HG03432 (cell line): ENCODE measurements around the gene SLC8A1.

Source experiments
- ATAC-seq: cut with Tn5 transposase; IDR thresholded peaks from one replicate; pipeline ENCODE4 v1.9.1; 2021; ENCODE audit warnings: mild to moderate bottlenecking, moderate library complexity; ENCODE audit not compliant: unreplicated experiment

Gene SLC8A1

DNA sequence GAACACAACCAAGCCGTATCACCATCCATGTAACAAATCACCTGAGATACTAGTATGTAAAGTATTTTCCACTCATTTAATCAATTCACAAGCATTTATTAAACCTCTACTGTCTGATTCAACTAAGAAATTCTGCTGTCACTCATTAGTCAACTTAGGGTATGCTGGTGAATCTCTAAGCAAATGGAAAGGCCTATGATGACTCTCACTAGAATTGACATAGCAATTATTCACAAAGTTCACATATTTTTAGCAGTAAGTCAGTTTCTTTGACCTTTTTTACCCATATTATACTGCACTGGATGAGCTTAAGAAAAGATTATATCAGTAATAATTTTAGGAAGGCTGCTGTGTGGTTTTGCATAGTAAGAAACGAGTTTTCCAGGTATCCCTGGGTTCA, 130.1 kb downstream of the SLC8A1 start:
- no peak for ATAC-seq

DNA sequence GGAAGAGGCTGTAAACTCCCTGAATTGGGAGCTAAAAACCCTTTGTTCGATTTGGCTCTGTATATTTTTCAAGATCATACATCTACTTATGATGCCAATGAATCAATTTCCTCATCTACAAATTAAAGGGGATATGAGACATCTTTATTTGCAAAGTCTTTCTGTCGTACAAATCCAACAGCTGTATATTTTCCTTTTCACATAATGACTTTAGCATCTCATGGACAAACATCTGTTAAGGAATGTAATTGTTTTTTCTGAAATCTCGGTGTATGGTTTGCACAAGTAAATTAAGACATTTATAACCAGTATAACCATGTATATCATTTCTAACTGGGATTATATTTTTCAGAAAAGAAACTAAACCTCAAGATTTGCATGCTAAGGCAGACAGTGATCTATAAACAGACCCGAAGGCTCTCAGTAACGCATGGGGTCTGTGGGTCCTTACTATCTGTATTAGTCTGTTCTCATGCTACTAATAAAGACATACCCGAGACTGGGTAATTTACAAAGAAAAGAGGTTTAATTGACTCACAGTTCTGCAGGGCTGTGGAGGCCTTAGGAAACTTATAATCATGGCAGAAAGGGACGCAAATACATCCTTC, 130.8 kb downstream of the SLC8A1 start:
- ATAC-seq = peak; percentile 83

DNA sequence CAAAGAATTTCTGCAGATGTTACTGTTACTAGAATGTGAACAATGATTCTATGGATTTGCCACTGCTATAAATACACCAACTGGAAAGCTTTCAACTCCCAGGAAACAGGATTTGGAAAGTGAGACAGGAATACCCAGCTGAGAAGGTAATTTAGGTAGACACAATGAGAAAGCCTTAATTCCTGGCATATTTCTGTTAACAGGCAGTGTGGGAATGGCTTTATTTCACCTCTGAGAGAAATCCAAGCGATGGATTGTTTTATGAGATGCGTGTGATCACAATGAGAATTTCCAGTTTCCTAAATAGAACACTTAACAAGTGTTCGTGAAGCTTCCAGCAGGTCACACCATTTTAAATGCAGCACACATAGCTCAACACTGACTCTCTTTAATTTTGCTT, 133.0 kb downstream of the SLC8A1 start:
- no peak for ATAC-seq

DNA sequence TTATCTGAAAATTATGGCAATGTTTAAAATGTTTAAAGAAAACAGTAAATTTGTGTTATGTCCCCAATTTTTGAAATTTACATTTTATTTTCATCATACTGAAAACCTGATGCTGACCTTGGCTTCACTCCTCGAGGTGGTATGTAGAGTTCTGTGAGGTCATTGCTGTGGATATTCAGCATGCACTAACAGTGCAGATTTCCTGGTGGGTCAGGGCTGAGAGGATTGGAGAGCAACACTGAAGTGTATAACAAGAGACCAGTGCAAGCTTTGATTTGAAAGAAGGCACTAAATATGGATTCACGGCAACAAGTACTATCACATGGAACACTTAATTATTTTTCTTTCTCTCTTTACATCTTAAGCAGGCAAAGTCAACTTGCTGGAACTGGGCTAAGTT, 134.1 kb downstream of the SLC8A1 start:
- ATAC-seq = no peak

- no peak for ATAC-seq
Measured at GRCh38 chr2:40317046-40317445, 134.8 kb downstream of the SLC8A1 start.

GRCh38 chr2:40316620-40317019, 135.3 kb downstream of the SLC8A1 start:
- no peak for ATAC-seq

DNA sequence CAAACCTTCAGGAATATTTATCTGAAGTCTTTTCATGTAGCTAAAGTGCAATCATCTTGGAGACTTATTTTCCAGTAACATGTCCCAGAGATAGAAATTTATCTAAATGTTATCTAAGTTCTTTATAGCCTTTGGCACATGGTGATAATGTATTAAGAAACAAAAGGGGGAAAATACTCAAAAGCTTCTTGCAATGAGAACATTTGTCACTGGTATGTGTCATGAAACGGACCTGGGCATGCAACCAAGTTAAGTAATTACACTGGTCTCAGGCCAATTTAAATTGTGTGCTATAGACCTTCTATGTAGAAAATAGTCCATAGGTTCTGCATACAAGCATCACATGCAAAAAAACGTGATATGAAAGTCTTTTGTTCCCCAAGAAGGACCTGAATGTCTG, 136.2 kb downstream of the SLC8A1 start:
- ATAC-seq = no peak

DNA sequence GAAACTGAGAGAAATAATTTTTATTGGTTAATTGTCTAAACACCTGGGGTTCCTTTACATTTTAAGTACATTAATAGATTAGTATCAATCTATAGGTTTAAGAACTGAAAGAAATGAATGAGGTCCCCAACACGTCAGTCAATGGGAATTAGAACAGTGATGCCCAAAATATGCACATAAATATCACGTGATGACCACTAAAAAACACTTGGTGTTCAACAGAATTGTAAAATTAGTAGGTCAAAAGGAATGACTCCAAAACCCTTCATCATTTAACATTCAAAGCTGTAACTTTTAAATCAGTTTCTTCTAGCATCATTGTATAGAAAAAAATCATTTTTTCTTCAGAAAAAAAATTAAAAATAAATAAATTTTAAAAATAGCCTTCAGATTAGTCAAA, 140.9 kb downstream of the SLC8A1 start:
- ATAC-seq = no peak

DNA sequence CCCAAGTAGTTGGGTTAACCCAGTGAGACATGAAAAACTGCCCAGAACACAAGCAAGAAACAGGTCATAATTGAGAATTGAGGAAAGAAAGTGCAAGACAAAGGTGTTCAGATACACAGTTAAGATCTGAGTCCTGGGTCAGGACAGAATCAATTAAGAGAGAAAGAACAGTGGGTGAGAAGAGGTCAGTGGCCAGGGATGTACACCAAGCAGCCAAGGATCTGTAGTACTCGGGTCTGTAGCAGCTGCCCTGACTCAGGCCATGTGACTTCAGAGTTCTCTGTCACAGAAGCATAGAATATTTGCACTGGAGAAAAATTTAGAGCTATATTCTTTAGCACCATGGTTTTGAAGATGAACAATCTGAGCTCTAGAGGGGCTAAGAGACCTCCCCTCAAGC, 141.6 kb downstream of the SLC8A1 start:
- no peak for ATAC-seq

DNA sequence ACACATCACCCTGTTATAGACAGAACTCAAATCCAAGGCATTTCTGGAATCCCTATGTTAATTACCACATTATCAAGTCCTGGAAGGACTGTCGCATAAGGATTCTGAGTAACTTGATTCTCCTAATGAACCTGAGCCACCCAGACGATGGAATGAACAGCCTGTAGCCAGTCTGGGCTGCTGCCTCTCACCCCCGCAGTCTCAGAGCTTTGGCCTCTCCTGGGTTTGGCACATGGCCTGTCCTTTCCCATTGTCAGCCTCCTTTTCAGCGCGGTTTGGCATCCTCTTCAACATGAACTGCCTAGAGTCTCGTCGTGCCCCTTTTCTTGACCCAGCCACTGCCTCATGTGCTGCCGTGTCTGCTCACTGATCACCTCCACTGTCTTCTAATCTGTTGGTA, 147.6 kb downstream of the SLC8A1 start:
- no peak for ATAC-seq

DNA sequence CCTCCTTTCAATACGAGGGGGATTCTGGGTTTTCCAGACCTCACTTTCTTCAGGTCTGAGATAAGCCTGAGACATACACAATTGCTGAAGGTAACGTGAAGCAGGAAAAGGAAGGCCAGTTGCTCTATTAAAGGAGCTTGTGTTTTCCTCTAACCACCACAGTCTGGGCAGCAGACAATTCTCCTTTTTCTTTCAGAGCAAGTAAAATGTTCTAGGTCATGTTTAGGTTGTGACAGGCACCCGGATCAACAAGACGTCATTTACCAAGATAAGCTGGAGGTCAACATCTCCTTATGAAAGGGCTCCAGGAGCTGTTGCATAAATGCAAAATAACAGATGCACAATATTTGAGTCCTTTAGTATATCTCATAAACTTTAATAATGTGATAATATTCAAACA, 148.1 kb downstream of the SLC8A1 start:
- ATAC-seq = no peak

GRCh38 chr2:40302751-40303325, 149.1 kb downstream of the SLC8A1 start:
- no peak for ATAC-seq

DNA sequence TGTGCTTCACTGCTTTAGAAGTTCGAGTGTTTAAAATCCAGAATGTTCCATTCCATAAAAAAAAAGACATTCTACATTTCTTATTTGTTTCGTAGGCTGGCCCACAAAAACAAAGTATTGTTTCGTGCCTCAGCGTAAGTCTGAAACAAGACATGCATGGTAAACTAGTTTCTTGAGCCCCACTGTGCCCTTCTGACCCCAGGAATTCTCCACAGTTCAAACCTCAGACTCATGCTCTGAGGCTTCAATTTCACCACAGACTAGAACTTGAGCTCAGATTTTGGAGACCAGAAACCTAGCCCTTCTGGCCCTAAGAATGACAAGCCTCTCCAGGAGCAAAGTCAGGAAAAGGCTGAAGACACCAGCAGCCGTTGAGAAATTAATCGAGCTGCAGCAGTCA, 151.5 kb downstream of the SLC8A1 start:
- no peak for ATAC-seq

DNA sequence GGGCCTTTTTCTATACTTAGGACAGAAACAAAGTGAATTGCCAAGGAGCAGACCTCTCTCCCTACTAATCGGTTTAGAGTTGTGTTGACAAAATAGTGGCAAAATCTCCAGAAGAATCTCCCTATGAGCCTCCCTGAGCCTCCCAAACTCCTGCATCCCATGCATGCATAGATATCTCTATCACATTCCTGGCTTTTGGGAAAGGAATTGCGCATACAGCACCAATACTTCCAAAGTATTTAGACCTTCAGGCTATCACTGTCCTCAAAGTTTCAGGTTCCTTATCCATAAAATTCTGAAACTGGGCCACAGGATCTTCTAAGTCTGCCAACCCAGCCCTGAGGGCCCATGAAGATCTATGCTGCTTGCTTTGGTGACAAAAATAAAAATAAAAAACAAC, 152.1 kb downstream of the SLC8A1 start:
- ATAC-seq = no peak

GRCh38 chr2:40299173-40299572, 152.7 kb downstream of the SLC8A1 start:
- ATAC-seq = no peak

GRCh38 chr2:40298026-40298425, 153.9 kb downstream of the SLC8A1 start:
- ATAC-seq = no peak

DNA sequence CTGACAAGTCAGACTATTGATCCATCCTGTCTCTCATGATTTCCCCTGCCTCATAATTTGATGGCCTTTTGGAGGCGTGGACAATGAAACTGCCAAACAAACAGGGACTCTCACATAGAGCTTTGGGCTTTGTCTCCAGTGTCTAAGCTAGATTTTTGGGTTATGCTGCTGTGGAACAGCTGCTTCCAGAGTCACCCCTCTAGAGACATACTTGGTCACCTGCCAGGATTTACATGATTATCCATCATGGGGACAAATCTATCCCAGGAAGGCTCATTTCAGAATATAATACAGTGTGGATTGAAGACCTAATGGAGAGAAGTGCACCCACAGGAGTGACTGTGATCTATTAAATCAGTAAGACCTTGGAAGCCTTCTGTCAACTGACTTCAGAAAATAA, 159.6 kb downstream of the SLC8A1 start:
- no peak for ATAC-seq

DNA sequence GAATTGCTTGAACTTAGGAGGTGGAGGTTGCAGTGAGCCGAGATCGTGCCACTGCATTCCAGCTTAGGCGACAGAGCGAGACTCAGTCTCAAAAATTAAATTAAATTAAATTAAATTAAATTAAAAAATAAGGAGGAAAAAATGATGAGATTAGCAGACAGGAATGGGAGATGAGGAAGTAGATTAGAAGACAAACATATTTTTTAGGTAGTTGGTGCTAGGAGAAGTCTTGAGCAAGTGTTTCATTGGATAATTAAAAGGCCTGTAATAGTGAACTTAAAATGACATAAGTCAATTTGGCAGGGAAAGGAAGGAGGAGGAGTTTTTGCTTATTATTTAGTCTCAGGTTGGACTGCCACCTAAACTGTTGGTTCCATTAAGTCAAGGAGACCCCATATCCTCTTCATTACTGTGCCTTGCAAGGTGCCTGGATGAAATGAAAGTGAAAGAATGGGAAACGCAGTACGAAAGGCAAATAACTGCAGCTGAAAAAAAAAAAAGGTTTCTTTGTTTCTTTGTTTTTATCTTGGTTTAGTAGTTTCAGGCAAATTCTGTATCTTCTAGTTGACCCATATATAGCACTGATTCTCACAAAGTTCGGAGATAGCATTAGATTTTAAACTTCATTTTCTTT, 162.0 kb downstream of the SLC8A1 start:
- no peak for ATAC-seq

DNA sequence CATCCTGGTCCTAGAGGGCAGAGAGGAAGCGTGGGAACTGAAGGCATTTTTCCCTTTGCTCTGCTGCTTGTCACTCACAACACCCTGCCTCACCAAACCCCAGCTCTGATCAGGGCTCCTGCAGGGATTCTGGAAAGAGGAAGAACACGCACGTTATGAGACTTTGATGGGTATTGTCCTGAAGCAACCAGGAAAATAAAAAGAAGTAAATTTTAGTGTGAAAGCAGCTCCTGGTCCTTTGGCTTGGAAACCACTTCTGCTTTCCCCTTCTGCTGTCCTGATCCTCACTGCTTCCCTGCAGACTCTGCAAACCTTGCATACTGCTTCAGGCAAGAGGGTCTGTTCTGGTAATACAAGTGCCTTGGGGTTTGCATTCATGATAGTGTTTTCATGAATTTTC, 164.1 kb downstream of the SLC8A1 start:
- ATAC-seq = no peak

DNA sequence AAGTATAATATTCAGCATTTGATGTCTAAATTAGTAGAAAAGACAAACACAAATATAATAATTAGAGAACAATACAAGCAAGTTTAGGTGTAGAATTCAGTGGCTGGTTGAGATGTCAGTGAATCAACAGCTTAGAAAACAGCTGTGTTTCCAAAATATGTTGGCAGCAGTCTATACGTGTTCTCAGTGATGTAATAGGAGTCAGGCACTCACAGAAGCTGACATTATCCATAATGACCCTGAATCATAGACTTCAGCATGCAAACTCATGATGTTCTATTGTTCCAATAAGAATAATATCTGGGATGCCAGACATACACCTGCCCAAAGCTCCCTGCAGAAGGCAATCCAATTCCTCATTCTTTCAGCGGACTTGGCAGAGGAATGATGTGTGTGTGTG, 164.7 kb downstream of the SLC8A1 start:
- ATAC-seq = no peak

- ATAC-seq = no peak
Measured at GRCh38 chr2:40286721-40287120, 165.2 kb downstream of the SLC8A1 start.

DNA sequence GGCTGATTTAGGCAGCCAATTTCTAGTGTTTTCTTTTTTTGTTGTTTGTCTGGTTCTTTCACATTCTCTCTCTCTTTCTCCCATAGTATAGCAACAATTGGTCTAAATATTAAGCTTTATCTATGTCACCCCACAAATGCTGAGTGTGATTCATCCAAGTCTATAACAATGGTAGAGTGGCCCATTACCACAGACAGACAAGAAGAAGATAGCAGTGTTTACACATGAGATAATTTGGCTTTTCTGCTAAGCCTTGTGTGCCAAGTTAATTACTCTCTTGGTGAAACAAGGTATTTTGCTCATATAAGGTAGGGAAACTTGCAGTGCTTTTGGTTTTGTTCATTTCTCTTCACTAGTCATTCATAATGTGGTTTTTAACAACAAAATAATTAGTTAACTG, 166.5 kb downstream of the SLC8A1 start:
- ATAC-seq = no peak

- no peak for ATAC-seq
Measured at GRCh38 chr2:40284797-40285196, 167.1 kb downstream of the SLC8A1 start.
